Measurements from ENCODE around the gene PREP.
"Not testable (repeated sequence)": the region's sequence is repeated elsewhere in the genome, so short reads cannot be mapped to it uniquely, and the experiment has no call there.

Gene PREP

DNA sequence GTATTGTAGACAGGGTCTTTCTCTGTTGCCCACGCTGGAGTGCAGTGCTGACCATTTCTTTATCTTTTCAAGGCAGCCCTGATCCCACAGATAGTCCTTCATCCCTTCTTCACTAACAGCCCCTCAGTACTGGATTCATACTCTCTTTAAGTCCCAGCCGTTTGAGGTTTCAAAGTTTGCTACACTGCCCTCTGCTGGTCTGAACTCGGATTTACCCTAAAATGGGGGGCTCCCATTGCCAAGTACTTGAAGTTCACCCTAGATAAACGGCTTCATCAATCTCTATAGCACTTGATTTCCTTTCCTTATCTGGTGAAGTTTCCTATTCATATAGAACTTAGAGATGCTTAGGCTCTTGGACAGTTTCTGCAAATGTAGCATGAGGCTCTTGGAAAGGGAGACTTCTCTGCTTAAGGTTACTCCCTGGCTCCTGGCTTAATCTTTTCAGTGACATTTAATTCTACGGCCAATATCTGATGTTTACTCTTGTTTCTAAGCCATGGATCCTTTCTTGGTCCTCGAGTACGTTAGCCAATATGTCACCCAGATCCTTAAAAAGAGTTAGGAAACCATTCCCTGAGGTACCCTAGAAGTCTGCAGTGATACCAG lies 21.4 kb upstream of the PREP start:
- POLR2A ChIA-PET, result no interaction called here
- WGBS (ENCODE audit: insufficient coverage), result 23% methylated on average over 6 of the region's 7 CpGs

DNA sequence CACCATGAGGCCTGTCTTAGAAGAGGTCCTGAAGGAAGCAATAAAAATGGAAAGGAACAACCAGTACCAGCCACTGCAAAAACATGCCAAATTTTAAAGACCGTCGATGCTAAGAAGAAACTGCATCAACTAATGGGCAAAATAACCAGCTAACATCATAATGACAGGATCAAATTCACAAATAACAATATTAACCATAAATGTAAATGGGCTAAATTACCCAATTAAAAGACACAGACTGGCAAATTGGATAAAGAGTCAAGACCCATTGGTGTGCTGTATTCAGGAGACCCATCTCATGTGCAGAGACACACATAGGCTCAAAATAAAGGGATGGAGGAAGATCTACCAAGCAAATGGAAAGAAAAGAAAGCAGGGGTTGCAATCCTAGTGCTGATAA lies 14.1 kb upstream of the PREP start:
- H3K36me3 ChIP-seq (ENCODE audit: control insufficient read depth in 4 of 4, insufficient read depth in 4 of 4, low read length in 3 of 4); H3K27me3 ChIP-seq (replicated peaks in 2 of 5; ENCODE audit: control insufficient read depth in 4 of 5, insufficient read depth in 5 of 5, low read length in 4 of 5); H3K4me1 ChIP-seq (ENCODE audit: control extremely low read depth in 1 of 4, control insufficient read depth in 4 of 4, insufficient read depth in 4 of 4, low read length in 3 of 4); H3K9me3 ChIP-seq (ENCODE audit: control extremely low read depth in 1 of 5, control insufficient read depth in 4 of 5, insufficient read depth in 2 of 5, low read depth in 1 of 5, low read length in 4 of 5); H3K4me3 ChIP-seq (ENCODE audit: control insufficient read depth in 1 of 7, extremely low read depth in 1 of 7, insufficient read depth in 4 of 7, low read depth in 2 of 7, low read length in 6 of 7); CTCF ChIA-PET; H3K27ac ChIP-seq (ENCODE audit: insufficient read depth in 1 of 2, low read depth in 1 of 2, low read length in 2 of 2, poor library complexity in 1 of 2, severe bottlenecking in 2 of 2); POLR2A ChIA-PET; DNase-seq: not testable (repeated sequence)
- no CpG with 5 or more reads among the region's 2 CpGs for WGBS (ENCODE audit: insufficient coverage)

More for the DNA sequence above, 21.4 kb upstream of the PREP start:
- no peak overlapping the region for H3K4me3 ChIP-seq (ENCODE audit: control insufficient read depth in 1 of 7, extremely low read depth in 1 of 7, insufficient read depth in 4 of 7, low read depth in 2 of 7, low read length in 6 of 7)
- no peaks in the 10 kb centered on the region for H3K9me3 ChIP-seq (ENCODE audit: control extremely low read depth in 1 of 5, control insufficient read depth in 4 of 5, insufficient read depth in 2 of 5, low read depth in 1 of 5, low read length in 4 of 5)
- H3K4me1 ChIP-seq (ENCODE audit: control extremely low read depth in 1 of 4, control insufficient read depth in 4 of 4, insufficient read depth in 4 of 4, low read length in 3 of 4), result no peaks in the 10 kb centered on the region
- DNase-seq, result peak; percentile 70 to 86 (median 77)
- H3K36me3 ChIP-seq (ENCODE audit: control insufficient read depth in 4 of 4, insufficient read depth in 4 of 4, low read length in 3 of 4), result no peaks in the 10 kb centered on the region
- H3K27ac ChIP-seq (ENCODE audit: insufficient read depth in 1 of 2, low read depth in 1 of 2, low read length in 2 of 2, poor library complexity in 1 of 2, severe bottlenecking in 2 of 2), result no peak overlapping the region
- no peaks in the 10 kb centered on the region for H3K27me3 ChIP-seq (replicated peaks in 2 of 5; ENCODE audit: control insufficient read depth in 4 of 5, insufficient read depth in 5 of 5, low read length in 4 of 5)
- CTCF ChIA-PET, result interaction anchor here (1.5 to 3.4 kb wide), 2 partner anchors 336 kb away, joined by 10 to 23 read pairs; no protein-coding TSS in a partner anchor

- WGBS (ENCODE audit: insufficient coverage), result no CpG with 5 or more reads among the region's 1 CpG
- H3K9me3 ChIP-seq (ENCODE audit: control extremely low read depth in 1 of 5, control insufficient read depth in 4 of 5, insufficient read depth in 2 of 5, low read depth in 1 of 5, low read length in 4 of 5), result peaks cover 0 to 8% (median 2%) of the 10 kb centered on the region in 5 experiments
- DNase-seq, result no peak
- ChIA-PET CTCF (interaction anchor here (1.2 kb wide), 1 partner anchor 17 kb away, joined by 3 read pairs; no protein-coding TSS in a partner anchor), POLR2A (no interaction called here)
- no peak overlapping the region for H3K27ac ChIP-seq (ENCODE audit: insufficient read depth in 1 of 2, low read depth in 1 of 2, low read length in 2 of 2, poor library complexity in 1 of 2, severe bottlenecking in 2 of 2)
- H3K4me3 ChIP-seq (ENCODE audit: control insufficient read depth in 1 of 7, extremely low read depth in 1 of 7, insufficient read depth in 4 of 7, low read depth in 2 of 7, low read length in 6 of 7), result no peak overlapping the region
- peaks cover 0 to 1% (median 0%) of the 10 kb centered on the region in 5 experiments for H3K27me3 ChIP-seq (replicated peaks in 2 of 5; ENCODE audit: control insufficient read depth in 4 of 5, insufficient read depth in 5 of 5, low read length in 4 of 5)
- H3K4me1 ChIP-seq (ENCODE audit: control extremely low read depth in 1 of 4, control insufficient read depth in 4 of 4, insufficient read depth in 4 of 4, low read length in 3 of 4), result no peaks in the 10 kb centered on the region
- no peaks in the 10 kb centered on the region for H3K36me3 ChIP-seq (ENCODE audit: control insufficient read depth in 4 of 4, insufficient read depth in 4 of 4, low read length in 3 of 4)
Observed at GRCh38 chr6:105409734-105410133, 6.9 kb upstream of the PREP start.

DNA sequence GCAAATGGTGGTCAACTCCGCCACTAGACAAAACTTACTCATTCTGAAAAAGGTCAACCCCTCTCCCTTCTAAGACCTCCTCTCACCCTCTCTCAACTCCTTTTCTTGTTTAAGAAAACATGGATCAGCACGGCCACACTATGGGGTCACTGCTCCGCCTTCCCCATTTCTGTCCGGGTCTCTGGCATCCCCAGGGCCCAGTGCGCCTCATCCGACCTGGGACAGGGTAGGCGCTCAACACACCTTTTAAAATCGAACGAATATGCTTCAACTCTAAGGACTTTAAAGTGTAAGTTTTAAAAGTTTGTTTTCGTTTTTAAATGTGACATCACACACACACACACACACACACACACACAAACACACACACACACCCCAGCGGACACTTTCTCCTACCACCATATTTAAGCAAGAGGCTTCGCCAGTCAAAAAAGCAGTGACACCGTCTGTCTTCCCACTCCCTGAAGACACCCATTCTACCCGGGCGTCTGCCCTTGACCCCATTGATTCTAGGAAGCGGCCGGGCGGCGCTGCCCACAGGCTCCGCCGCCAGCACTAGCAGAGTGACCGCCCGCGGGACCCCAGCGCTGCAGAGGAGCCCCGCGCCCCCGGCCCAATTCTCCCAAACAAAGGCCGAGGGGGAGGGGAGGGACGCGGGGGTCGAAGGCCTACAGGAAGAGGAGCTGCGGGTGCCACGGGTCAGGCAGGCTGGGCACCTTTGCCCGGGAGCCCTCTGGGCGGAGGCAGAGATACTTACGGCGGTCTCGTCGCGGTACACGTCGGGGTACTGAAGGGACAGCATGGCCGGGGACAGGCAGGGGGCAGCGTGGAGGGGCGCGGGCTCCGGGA lies 568 bp downstream of the PREP start:
- 16% methylated on average over 17 of the region's 48 CpGs for WGBS (ENCODE audit: insufficient coverage)
- ChIA-PET CTCF (interaction anchor here (0.7 to 1.3 kb wide), 7 partner anchors 10 to 461 kb away, joined by 3 to 5 read pairs (median 3); no protein-coding TSS in a partner anchor), POLR2A (no interaction called here)
- Histone ChIP-seq H3K27me3 (replicated peaks in 2 of 5; ENCODE audit: control insufficient read depth in 4 of 5, insufficient read depth in 5 of 5, low read length in 4 of 5) (peaks cover 0 to 1% (median 0%) of the 10 kb centered on the region in 5 experiments), H3K27ac (ENCODE audit: insufficient read depth in 1 of 2, low read depth in 1 of 2, low read length in 2 of 2, poor library complexity in 1 of 2, severe bottlenecking in 2 of 2) (peak overlapping the region in 1 of 2 experiments; percentile 52), H3K4me3 (ENCODE audit: control insufficient read depth in 1 of 7, extremely low read depth in 1 of 7, insufficient read depth in 4 of 7, low read depth in 2 of 7, low read length in 6 of 7) (peak overlapping the region; percentile 85 to 96 (median 90)), H3K9me3 (ENCODE audit: control extremely low read depth in 1 of 5, control insufficient read depth in 4 of 5, insufficient read depth in 2 of 5, low read depth in 1 of 5, low read length in 4 of 5) (no peaks in the 10 kb centered on the region), H3K36me3 (ENCODE audit: control insufficient read depth in 4 of 4, insufficient read depth in 4 of 4, low read length in 3 of 4) (peaks cover 0 to 3% (median 0%) of the 10 kb centered on the region in 4 experiments), H3K4me1 (ENCODE audit: control extremely low read depth in 1 of 4, control insufficient read depth in 4 of 4, insufficient read depth in 4 of 4, low read length in 3 of 4) (peaks cover 3 to 19% (median 11%) of the 10 kb centered on the region in 4 experiments)
- peak; percentile 51 to 88 (median 77) for DNase-seq

DNA sequence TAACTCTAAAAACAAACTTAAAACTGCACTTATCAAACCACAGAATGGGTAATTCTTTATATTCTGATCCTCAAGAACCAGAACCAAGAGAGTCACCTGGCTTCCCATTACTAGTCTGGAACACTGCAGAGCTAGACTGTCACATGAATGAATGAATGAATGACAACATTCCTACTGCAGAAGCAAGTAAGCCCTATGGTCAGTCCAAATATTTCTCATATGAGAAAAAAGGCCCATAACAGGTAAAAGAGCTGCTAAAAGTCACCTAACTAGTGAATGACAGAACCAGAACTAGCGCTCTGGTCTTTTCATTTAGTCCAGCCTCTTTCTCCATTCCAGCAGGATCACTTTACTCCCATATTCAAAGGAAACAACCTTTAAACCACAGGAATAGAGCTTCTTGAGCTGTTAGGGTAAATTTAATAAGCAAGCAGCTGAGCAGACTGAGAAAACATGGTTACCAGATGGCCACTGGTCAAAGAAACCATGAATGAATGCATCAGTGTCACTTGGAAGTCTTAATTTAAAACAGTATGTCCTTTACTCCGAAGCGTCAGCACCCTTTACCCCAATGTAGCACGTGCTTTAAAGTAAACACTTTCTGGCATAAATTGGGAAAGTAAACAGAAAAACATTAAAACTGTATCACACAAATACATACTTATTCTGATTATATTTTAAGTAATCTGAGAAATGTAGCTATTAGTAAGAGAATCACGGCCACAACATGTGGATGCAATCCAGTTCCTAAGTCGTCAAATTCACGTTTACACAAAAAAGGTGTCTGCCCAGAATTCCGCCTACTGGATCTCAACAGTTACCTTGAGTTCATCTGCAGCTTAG lies 1.4 kb downstream of the PREP start:
- DNase-seq, result no peak
- Histone ChIP-seq H3K4me1 (ENCODE audit: control extremely low read depth in 1 of 4, control insufficient read depth in 4 of 4, insufficient read depth in 4 of 4, low read length in 3 of 4) (peaks cover 3 to 19% (median 11%) of the 10 kb centered on the region in 4 experiments), H3K36me3 (ENCODE audit: control insufficient read depth in 4 of 4, insufficient read depth in 4 of 4, low read length in 3 of 4) (peaks cover 0 to 4% (median 3%) of the 10 kb centered on the region in 4 experiments), H3K27me3 (replicated peaks in 2 of 5; ENCODE audit: control insufficient read depth in 4 of 5, insufficient read depth in 5 of 5, low read length in 4 of 5) (peaks cover 0 to 1% (median 0%) of the 10 kb centered on the region in 5 experiments), H3K9me3 (ENCODE audit: control extremely low read depth in 1 of 5, control insufficient read depth in 4 of 5, insufficient read depth in 2 of 5, low read depth in 1 of 5, low read length in 4 of 5) (no peaks in the 10 kb centered on the region), H3K4me3 (ENCODE audit: control insufficient read depth in 1 of 7, extremely low read depth in 1 of 7, insufficient read depth in 4 of 7, low read depth in 2 of 7, low read length in 6 of 7) (peak overlapping the region in 5 of 7 experiments; percentile 85 to 96 (median 89)), H3K27ac (ENCODE audit: insufficient read depth in 1 of 2, low read depth in 1 of 2, low read length in 2 of 2, poor library complexity in 1 of 2, severe bottlenecking in 2 of 2) (no peak overlapping the region)
- POLR2A ChIA-PET, result no interaction called here
- WGBS (ENCODE audit: insufficient coverage), result 80% methylated on average over 6 of the region's 8 CpGs
- CTCF ChIA-PET, result interaction anchor here (0.7 to 1.3 kb wide), 5 partner anchors 9 to 314 kb away, joined by 3 to 5 read pairs (median 3); no protein-coding TSS in a partner anchor

DNA sequence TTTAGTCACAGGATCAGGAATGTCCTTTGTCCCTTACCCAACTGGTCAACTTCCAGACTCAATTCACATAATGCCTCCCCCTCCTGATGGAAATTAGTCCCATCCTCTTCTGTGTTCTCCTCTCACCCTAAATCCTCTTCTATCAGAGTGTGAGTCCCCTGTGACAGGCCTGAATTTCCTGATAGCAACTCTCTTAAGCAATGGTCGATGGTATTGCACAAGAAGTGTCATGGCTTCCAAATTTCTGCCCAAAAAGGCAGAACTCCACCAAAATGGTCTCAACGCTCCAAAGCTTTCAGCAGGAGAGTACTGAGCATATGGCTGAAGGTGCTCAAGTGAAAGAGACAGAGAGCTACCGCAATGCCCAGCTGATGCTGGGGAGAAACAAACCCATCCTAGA lies 2.4 kb downstream of the PREP start:
- CTCF ChIA-PET, result interaction anchor here (0.6 to 1.3 kb wide), 3 partner anchors 8 to 1529 kb away, joined by 3 to 5 read pairs (median 4); no protein-coding TSS in a partner anchor
- DNase-seq, result no peak
- H3K27me3 ChIP-seq (replicated peaks in 2 of 5; ENCODE audit: control insufficient read depth in 4 of 5, insufficient read depth in 5 of 5, low read length in 4 of 5), result no peaks in the 10 kb centered on the region

More for the DNA sequence above, 2.4 kb downstream of the PREP start:
- Histone ChIP-seq H3K9me3 (ENCODE audit: control extremely low read depth in 1 of 5, control insufficient read depth in 4 of 5, insufficient read depth in 2 of 5, low read depth in 1 of 5, low read length in 4 of 5) (no peaks in the 10 kb centered on the region), H3K27ac (ENCODE audit: insufficient read depth in 1 of 2, low read depth in 1 of 2, low read length in 2 of 2, poor library complexity in 1 of 2, severe bottlenecking in 2 of 2) (no peak overlapping the region), H3K36me3 (ENCODE audit: control insufficient read depth in 4 of 4, insufficient read depth in 4 of 4, low read length in 3 of 4) (peaks cover 3 to 14% (median 12%) of the 10 kb centered on the region in 4 experiments), H3K4me3 (ENCODE audit: control insufficient read depth in 1 of 7, extremely low read depth in 1 of 7, insufficient read depth in 4 of 7, low read depth in 2 of 7, low read length in 6 of 7) (no peak overlapping the region), H3K4me1 (ENCODE audit: control extremely low read depth in 1 of 4, control insufficient read depth in 4 of 4, insufficient read depth in 4 of 4, low read length in 3 of 4) (peaks cover 3 to 19% (median 11%) of the 10 kb centered on the region in 4 experiments)
- whole genome bisulfite sequencing (ENCODE audit: insufficient coverage), result 100% methylated on average over 3 of the region's 3 CpGs
- POLR2A ChIA-PET, result no interaction called here

Data from common myeloid progenitor, CD34-positive (primary cell).